ENCODE measurements around the gene CYP26B1. TPM values are rescaled to one million over a fixed set of nuclear protein-coding genes. Genes with fewer than 3 reads are reported as not detected.

The CYP26B1 gene
- total RNA-seq, 1 experiment from 2014 or later, result 2.7 TPM

DNA sequence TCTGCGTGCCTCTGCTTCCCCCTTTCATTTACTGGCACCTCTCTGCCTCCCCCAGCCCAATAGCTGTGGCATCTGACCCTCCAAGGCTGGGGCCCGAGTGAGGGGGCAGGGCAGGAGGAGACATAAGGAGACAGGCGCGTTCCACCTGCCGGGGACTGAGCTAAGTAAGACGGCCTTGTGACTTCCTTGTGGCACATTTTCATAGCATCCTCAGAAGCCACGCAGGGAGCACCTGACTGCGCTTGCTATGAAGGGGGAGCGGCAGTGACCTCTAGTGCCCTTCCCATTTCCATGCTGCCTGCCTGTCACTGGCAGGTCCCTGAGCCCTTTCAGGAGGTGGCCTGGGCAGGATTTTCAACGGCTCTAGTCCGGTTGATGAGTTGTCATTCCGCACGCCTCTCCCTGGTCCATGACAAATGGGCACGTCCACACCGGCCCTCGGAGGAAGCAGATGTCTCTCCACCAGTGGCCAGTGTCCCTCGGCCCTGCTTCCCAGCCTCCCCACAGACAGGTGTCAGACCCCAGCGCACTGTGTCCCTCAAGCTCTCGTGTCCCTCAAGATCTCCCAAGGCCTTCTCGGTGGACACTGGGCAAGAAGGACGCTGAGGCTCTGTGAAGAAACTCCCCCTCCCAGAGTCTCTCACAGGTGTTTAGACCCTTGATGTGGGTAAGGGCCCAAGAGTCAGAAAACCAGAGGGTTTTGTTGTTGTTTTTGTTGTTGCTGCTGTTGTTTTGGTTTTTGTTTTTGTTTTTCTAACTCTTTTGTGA lies 42.7 kb downstream of the CYP26B1 start:
- no peak for TF ChIP-seq EZH2 (IDR thresholded peaks at IDR 0.05; ENCODE audit: borderline replicate concordance, low read depth, low read length, poor library complexity, severe bottlenecking)
- TF ChIP-seq, protein P1, sequence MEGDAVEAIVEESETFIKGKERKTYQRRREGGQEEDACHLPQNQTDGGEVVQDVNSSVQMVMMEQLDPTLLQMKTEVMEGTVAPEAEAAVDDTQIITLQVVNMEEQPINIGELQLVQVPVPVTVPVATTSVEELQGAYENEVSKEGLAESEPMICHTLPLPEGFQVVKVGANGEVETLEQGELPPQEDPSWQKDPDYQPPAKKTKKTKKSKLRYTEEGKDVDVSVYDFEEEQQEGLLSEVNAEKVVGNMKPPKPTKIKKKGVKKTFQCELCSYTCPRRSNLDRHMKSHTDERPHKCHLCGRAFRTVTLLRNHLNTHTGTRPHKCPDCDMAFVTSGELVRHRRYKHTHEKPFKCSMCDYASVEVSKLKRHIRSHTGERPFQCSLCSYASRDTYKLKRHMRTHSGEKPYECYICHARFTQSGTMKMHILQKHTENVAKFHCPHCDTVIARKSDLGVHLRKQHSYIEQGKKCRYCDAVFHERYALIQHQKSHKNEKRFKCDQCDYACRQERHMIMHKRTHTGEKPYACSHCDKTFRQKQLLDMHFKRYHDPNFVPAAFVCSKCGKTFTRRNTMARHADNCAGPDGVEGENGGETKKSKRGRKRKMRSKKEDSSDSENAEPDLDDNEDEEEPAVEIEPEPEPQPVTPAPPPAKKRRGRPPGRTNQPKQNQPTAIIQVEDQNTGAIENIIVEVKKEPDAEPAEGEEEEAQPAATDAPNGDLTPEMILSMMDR (conservative IDR thresholded peaks at IDR 0.05; ENCODE audit: low read depth, low read length), result no peak
- no peaks in the 10 kb centered on the region for H3K9me3 ChIP-seq (ENCODE audit: low read depth, low read length, poor library complexity, severe bottlenecking)
- no peak overlapping the region for H3K27ac ChIP-seq (ENCODE audit: low read depth, low read length, poor library complexity, severe bottlenecking)
- ChIA-PET CTCF (no interaction called here), POLR2A (ENCODE audit: low non-redundant PET) (no interaction called here)
- H3K4me3 ChIP-seq (ENCODE audit: low read depth, low read length, poor library complexity, severe bottlenecking), result no peak overlapping the region
- no peaks in the 10 kb centered on the region for H3K27me3 ChIP-seq (replicated peaks; ENCODE audit: insufficient read depth, low read depth, low read length, poor library complexity)
- no peaks in the 10 kb centered on the region for H3K4me1 ChIP-seq (ENCODE audit: insufficient read depth, low read length, poor library complexity, severe bottlenecking)
- DNase-seq (ENCODE audit: low spot score), result no peak
- intact Hi-C loops (cut with micrococcal nuclease; ENCODE audit: unreplicated experiment), result no loop called here
- H3K36me3 ChIP-seq (ENCODE audit: insufficient read depth, low read length, poor library complexity, severe bottlenecking), result no peaks in the 10 kb centered on the region
- BruUV-seq (replicated peaks), result no TSS peak

DNA sequence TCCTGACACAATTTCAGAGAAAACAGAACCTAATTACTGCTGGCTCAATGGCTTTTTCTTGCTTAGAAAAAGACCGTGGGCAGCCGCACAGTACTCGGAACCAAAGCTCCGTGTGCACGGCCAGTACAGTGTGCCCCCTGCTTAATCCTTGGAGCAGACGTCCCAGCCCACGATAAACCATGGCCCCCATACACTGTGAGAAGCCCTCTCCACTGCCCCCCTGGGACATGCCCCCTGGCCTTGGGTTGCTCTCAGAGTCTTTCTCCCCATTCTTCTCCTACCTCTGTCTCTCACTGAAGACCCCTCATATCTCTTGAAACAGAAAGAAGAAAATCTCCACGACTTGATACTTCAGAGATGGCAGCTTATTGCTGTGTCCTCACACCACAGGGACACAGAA lies 44.0 kb downstream of the CYP26B1 start:
- no TSS peak for BruUV-seq (replicated peaks)
- ChIA-PET POLR2A (ENCODE audit: low non-redundant PET) (no interaction called here), CTCF (no interaction called here)
- no peak for TF ChIP-seq EZH2 (IDR thresholded peaks at IDR 0.05; ENCODE audit: borderline replicate concordance, low read depth, low read length, poor library complexity, severe bottlenecking)
- TF ChIP-seq, protein P1 (conservative IDR thresholded peaks at IDR 0.05; ENCODE audit: low read depth, low read length), result no peak
- Histone ChIP-seq H3K27me3 (replicated peaks; ENCODE audit: insufficient read depth, low read depth, low read length, poor library complexity) (peaks cover 3% of the 10 kb centered on the region), H3K4me1 (ENCODE audit: insufficient read depth, low read length, poor library complexity, severe bottlenecking) (no peaks in the 10 kb centered on the region), H3K36me3 (ENCODE audit: insufficient read depth, low read length, poor library complexity, severe bottlenecking) (no peaks in the 10 kb centered on the region), H3K27ac (ENCODE audit: low read depth, low read length, poor library complexity, severe bottlenecking) (no peak overlapping the region), H3K9me3 (ENCODE audit: low read depth, low read length, poor library complexity, severe bottlenecking) (no peaks in the 10 kb centered on the region), H3K4me3 (ENCODE audit: low read depth, low read length, poor library complexity, severe bottlenecking) (no peak overlapping the region)
- intact Hi-C loops (cut with micrococcal nuclease; ENCODE audit: unreplicated experiment), result no loop called here
- DNase-seq (ENCODE audit: low spot score), result no peak

DNA sequence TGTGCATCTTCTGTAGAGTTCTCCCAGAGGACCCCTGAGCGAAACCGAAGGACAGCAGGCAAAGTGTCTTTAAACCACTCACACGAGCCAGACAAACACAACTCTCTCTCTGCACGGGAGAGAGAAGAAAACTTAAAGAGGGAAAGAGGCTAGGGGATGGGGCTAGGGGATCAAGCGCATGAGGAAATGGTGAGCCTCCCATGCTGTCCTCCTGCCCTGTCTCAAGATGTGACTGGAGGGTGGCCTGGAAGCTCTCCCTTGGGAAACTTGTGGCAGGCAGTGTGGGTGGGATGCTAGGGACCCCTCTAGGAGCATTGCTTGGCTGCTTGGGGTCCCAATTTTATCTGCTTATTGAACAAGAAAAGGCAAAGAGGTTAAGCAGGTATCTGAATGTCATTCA lies 44.5 kb downstream of the CYP26B1 start:
- DNase-seq (ENCODE audit: low spot score), result no peak
- Histone ChIP-seq H3K4me1 (ENCODE audit: insufficient read depth, low read length, poor library complexity, severe bottlenecking) (no peaks in the 10 kb centered on the region), H3K4me3 (ENCODE audit: low read depth, low read length, poor library complexity, severe bottlenecking) (no peak overlapping the region), H3K36me3 (ENCODE audit: insufficient read depth, low read length, poor library complexity, severe bottlenecking) (no peaks in the 10 kb centered on the region), H3K9me3 (ENCODE audit: low read depth, low read length, poor library complexity, severe bottlenecking) (no peaks in the 10 kb centered on the region), H3K27me3 (replicated peaks; ENCODE audit: insufficient read depth, low read depth, low read length, poor library complexity) (peaks cover 5% of the 10 kb centered on the region), H3K27ac (ENCODE audit: low read depth, low read length, poor library complexity, severe bottlenecking) (no peak overlapping the region)
- TF ChIP-seq EZH2 (IDR thresholded peaks at IDR 0.05; ENCODE audit: borderline replicate concordance, low read depth, low read length, poor library complexity, severe bottlenecking), result no peak
- no TSS peak for BruUV-seq (replicated peaks)
- ChIA-PET POLR2A (ENCODE audit: low non-redundant PET) (no interaction called here), CTCF (interaction anchor here (1.2 kb wide), 1 partner anchor 179 kb away, joined by 3 read pairs; no protein-coding TSS in a partner anchor)
- intact Hi-C loops (cut with micrococcal nuclease; ENCODE audit: unreplicated experiment), result no loop called here

DNA sequence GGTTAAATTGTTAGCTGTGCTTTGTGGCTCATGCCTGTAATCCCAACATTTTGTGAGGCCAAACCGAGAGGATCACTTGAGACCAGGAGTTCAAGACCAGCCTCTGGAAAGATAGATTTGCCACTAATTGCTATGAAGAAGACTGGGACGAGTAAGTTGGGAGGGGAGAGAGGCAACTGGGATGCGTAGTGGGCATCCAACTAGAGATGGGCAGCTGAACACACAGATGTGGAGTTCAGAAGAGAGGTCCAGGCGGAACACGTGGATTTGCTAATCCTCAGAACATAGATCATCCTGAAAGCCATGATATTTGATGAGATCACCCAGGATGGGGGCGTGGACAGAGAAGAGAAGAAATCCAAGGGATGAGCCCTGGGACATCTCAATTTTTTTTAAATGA lies 48.7 kb downstream of the CYP26B1 start:
- no peak overlapping the region for H3K27ac ChIP-seq (ENCODE audit: low read depth, low read length, poor library complexity, severe bottlenecking)
- H3K4me3 ChIP-seq (ENCODE audit: low read depth, low read length, poor library complexity, severe bottlenecking), result no peak overlapping the region
- H3K36me3 ChIP-seq (ENCODE audit: insufficient read depth, low read length, poor library complexity, severe bottlenecking), result no peaks in the 10 kb centered on the region
- TF ChIP-seq, protein P1 (conservative IDR thresholded peaks at IDR 0.05; ENCODE audit: low read depth, low read length), result no peak
- TF ChIP-seq EZH2 (IDR thresholded peaks at IDR 0.05; ENCODE audit: borderline replicate concordance, low read depth, low read length, poor library complexity, severe bottlenecking), result no peak
- DNase-seq (ENCODE audit: low spot score), result no peak
- CTCF ChIA-PET, result no interaction called here
- intact Hi-C loops (cut with micrococcal nuclease; ENCODE audit: unreplicated experiment), result no loop called here
- POLR2A ChIA-PET (ENCODE audit: low non-redundant PET), result no interaction called here
- H3K27me3 ChIP-seq (replicated peaks; ENCODE audit: insufficient read depth, low read depth, low read length, poor library complexity), result peaks cover 5% of the 10 kb centered on the region
- BruUV-seq (replicated peaks), result no TSS peak
- no peaks in the 10 kb centered on the region for H3K4me1 ChIP-seq (ENCODE audit: insufficient read depth, low read length, poor library complexity, severe bottlenecking)
- H3K9me3 ChIP-seq (ENCODE audit: low read depth, low read length, poor library complexity, severe bottlenecking), result no peaks in the 10 kb centered on the region
